CD8-positive, alpha-beta memory T cell (primary cell): ENCODE measurements around the gene EPN3. TPM values are rescaled to one million over a fixed set of nuclear protein-coding genes. Genes with fewer than 3 reads are reported as not detected.

Experiments
- CTCF ChIA-PET: fragments of 350-600 bp; sonication (Branson Sonifier 250); formaldehyde crosslinking; loops from one replicate; lab custom pipeline; 2021; ENCODE audit warnings: antibody characterized with exemption; lab: Charles Lee
- POLR2A ChIA-PET: fragments of 350-600 bp; sonication (Branson Sonifier 250); formaldehyde crosslinking; loops from one replicate; lab custom pipeline; 2021; ENCODE audit warnings: antibody characterized with exemption; lab: Charles Lee
- DNase-seq, 5 donors: peaks; one replicate each; pipeline versions ENCODE4 v3.0.0 to v3.0.0-alpha.2; 2020 to 2022; ENCODE audit warnings: mixed read lengths in 1 of 5
- H3K27ac ChIP-seq: one replicate; pipeline ENCODE4 v1.7.0; 2013; ENCODE audit warnings: low read depth, mild to moderate bottlenecking, low read length, moderate library complexity
- H3K27me3 ChIP-seq: 2 replicates; pipeline ENCODE4 v1.7.0; 2013; ENCODE audit warnings: low read length, mild to moderate bottlenecking; ENCODE audit not compliant: insufficient read depth, poor library complexity, severe bottlenecking
- H3K36me3 ChIP-seq: 2 replicates; pipeline ENCODE4 v1.7.0; 2013; ENCODE audit warnings: mild to moderate bottlenecking, low read length, moderate library complexity; ENCODE audit not compliant: insufficient read depth
- H3K4me1 ChIP-seq: 2 replicates; pipeline ENCODE4 v1.7.0; 2013; ENCODE audit warnings: mild to moderate bottlenecking, low read length, moderate library complexity; ENCODE audit not compliant: insufficient read depth
- H3K4me3 ChIP-seq: 2 replicates; pipeline ENCODE4 v1.7.0; 2013; ENCODE audit warnings: mild to moderate bottlenecking, low read length
- H3K9me3 ChIP-seq: 2 replicates; pipeline ENCODE4 v1.7.0; 2013; ENCODE audit warnings: mild to moderate bottlenecking, low read length
- H3K27ac Mint-ChIP-seq, 8 donors: one replicate each; pipeline ENCODE4 v1.8.0; 2020 to 2021; ENCODE audit warnings: mixed read lengths in 8 of 8, mild to moderate bottlenecking in 6 of 8, inconsistent platforms in 3 of 8, moderate library complexity in 3 of 8
- H3K27me3 Mint-ChIP-seq, 2 donors: one replicate each; pipeline ENCODE4 v1.8.0; 2020 to 2021; ENCODE audit warnings: mixed read lengths in 2 of 2, mild to moderate bottlenecking in 1 of 2, moderate library complexity in 1 of 2
- H3K36me3 Mint-ChIP-seq, 3 donors: one replicate each; pipeline ENCODE4 v1.8.0; 2020 to 2021; ENCODE audit warnings: mixed read lengths in 3 of 3, inconsistent platforms in 1 of 3, mild to moderate bottlenecking in 1 of 3
- H3K4me1 Mint-ChIP-seq, 3 donors: one replicate each; pipeline ENCODE4 v1.8.0; 2020 to 2021; ENCODE audit warnings: mixed read lengths in 3 of 3, inconsistent platforms in 1 of 3, mild to moderate bottlenecking in 1 of 3
- H3K4me3 Mint-ChIP-seq, 7 donors: one replicate each; pipeline ENCODE4 v1.8.0; 2020 to 2021; ENCODE audit warnings: mixed read lengths in 7 of 7, mild to moderate bottlenecking in 6 of 7, moderate library complexity in 4 of 7, inconsistent platforms in 2 of 7
- H3K9me3 Mint-ChIP-seq, 5 donors: one replicate each; pipeline ENCODE4 v1.8.0; 2020 to 2022; ENCODE audit warnings: mixed read lengths in 5 of 5, mild to moderate bottlenecking in 3 of 5, moderate library complexity in 2 of 5, inconsistent platforms in 1 of 5
- polyA plus RNA-seq: library from polyadenylated mRNA; unstranded; fragments of 300-500 nt; fragmentation: Illumina TruSeq; gene quantifications from one replicate; pipeline ENCODE4 v1.2.3, GENCODE V29; 2021
- total RNA-seq, 2 experiments: library from RNA; stranded (reverse); gene quantifications; one replicate each; pipeline ENCODE4 v1.2.3, GENCODE V29; 2021

Gene EPN3
- total and polyA plus RNA-seq, 3 experiments from 2014 or later: not detected

DNA sequence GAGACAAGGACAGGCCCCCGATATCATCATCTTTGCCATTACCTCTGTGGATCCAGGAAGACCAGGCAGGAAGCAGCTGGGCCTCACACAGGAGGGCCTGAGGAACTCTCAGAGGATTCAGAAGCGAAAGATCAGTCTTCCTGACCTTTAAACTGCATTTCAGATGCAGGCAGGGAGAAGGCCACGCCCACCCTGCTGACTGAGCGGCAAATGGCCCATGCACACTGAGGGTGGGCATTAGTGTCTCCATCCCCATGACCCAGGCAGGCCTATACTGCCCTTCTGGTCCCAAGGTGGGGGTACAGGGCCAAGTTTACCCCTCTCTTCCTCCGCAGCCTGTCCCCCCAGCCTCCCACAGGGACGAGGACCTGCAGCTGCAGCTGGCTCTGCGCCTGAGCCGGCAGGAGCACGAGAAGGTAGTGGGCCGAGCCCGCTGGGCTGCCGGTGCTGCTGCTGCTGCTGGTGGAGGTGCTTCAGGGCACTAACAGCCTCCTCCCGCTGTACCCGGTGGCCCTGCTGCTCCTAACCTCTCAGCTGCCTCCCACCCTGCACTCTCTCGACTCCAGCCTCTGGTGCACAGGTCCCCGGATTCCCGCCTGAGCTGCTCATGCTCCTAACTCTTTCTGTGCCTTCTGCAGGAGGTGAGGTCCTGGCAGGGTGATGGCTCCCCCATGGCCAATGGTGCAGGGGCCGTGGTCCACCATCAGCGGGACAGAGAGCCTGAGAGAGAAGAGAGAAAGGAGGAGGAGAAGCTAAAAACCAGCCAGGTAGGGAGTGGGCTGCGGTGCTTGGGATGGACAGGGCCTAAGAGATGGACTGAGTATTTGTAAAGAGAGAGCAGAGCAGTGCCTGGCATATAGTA, 6.2 kb downstream of the EPN3 start:
- Mint-ChIP-seq H3K36me3 (no peaks in the 10 kb centered on the region), H3K27me3 (peaks cover 15 to 16% of the 10 kb centered on the region in 2 donors), H3K4me1 (peaks cover 8 to 18% (median 12%) of the 10 kb centered on the region in 3 donors), H3K9me3 (no peaks in the 10 kb centered on the region), H3K27ac (peak overlapping the region in 1 of 8 donors; percentile 35), H3K4me3 (no peak overlapping the region)
- Histone ChIP-seq H3K27ac (no peak overlapping the region), H3K9me3 (no peaks in the 10 kb centered on the region), H3K36me3 (no peaks in the 10 kb centered on the region), H3K27me3 (peaks cover 7% of the 10 kb centered on the region), H3K4me3 (no peak overlapping the region), H3K4me1 (peaks cover 13% of the 10 kb centered on the region)
- DNase-seq: no peak
- ChIA-PET POLR2A (no interaction called here), CTCF (no interaction called here)

DNA sequence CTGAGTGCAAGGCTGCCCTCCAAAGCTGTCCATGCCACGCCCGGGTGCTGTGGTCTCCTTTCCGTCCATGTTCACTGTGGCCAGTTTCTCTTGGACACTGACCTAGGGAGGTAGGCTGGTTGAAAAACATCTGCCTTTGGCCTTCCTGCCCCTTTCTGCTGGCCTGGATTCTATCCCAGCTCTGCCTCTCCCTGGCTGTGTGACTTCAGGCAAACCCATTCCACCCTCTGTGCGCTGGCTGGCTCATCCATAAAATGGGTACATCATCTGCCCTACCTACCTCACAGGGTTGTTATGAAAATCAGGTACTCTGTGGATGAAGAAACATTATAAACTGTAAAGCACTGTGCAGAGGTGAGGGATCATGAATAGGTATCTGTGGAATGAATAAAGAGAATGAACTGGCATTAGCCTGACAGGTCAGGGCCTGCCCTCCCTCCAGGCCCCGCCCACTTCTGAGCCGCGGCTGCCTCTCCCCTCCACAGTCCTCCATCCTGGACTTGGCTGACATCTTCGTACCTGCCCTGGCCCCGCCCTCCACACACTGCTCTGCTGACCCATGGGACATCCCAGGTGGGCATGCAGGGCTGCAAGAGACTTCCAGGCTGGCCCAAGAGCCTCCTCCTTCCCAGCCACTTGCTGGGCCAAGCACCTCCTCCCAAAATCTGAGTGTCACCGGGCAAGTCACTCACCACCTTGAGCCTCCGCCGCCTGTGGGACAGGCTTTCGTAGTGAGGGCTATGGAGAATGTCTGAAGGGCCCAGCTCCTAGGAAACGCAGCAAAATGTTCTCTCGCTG, 7.4 kb downstream of the EPN3 start:
- Histone ChIP-seq H3K9me3 (no peaks in the 10 kb centered on the region), H3K27ac (no peak overlapping the region), H3K27me3 (peaks cover 7% of the 10 kb centered on the region), H3K36me3 (no peaks in the 10 kb centered on the region), H3K4me1 (peaks cover 13% of the 10 kb centered on the region), H3K4me3 (no peak overlapping the region)
- no peaks in the 10 kb centered on the region for H3K36me3 Mint-ChIP-seq
- H3K9me3 Mint-ChIP-seq: no peaks in the 10 kb centered on the region
- H3K4me1 Mint-ChIP-seq: peaks cover 11 to 15% (median 12%) of the 10 kb centered on the region in 3 donors
- POLR2A ChIA-PET: no interaction called here
- no peak for DNase-seq
- H3K4me3 Mint-ChIP-seq: peak overlapping the region in 3 of 7 donors; percentile 10 to 62 (median 54)
- CTCF ChIA-PET: interaction anchor here (2.5 kb wide), 1 partner anchor 142 kb away, joined by 10 read pairs; the partner anchor contains the start of gene LRRC59
- H3K27ac Mint-ChIP-seq: no peak overlapping the region
- peaks cover 7 to 11% of the 10 kb centered on the region in 2 donors for H3K27me3 Mint-ChIP-seq

DNA sequence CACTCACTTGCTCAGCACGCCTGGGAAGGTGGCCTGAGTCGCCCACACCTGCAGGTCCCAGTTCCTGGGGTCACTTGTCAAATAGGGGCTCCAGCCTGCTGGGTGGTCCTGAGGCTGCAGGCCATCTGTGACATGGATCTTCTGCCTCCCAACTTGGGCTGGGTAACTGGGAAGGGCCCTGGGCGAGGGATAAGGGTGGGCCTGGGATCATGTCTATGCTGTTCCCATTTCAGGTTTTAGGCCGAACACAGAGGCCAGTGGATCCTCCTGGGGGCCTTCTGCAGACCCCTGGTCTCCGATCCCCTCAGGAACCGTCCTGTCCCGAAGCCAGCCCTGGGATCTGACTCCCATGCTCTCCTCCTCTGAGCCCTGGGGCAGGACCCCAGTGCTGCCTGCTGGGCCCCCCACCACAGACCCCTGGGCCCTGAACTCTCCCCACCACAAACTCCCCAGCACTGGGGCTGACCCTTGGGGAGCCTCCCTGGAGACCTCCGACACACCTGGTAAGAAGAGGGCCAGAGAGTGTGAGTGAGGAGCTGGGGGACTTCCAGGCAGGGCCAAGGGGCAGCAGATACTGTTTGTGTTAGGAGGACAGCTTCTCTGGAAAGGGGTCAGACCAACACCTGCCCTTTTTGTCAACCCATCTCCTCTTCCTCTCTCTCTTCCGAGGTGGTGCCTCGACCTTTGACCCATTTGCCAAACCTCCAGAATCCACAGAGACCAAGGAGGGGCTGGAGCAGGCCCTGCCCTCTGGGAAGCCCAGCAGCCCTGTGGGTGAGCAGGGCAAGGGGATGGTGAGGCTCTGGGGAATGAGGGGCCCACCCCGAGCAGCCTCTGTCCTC, 8.2 kb downstream of the EPN3 start:
- Mint-ChIP-seq H3K27ac (peak overlapping the region in 1 of 8 donors; percentile 36), H3K4me3 (peak overlapping the region in 4 of 7 donors; percentile 19 to 85 (median 83)), H3K9me3 (no peaks in the 10 kb centered on the region), H3K4me1 (peaks cover 11 to 15% (median 12%) of the 10 kb centered on the region in 3 donors), H3K27me3 (peaks cover 0 to 3% of the 10 kb centered on the region in 2 donors), H3K36me3 (no peaks in the 10 kb centered on the region)
- H3K9me3 ChIP-seq: no peaks in the 10 kb centered on the region
- H3K27me3 ChIP-seq: peaks cover 7% of the 10 kb centered on the region
- H3K4me1 ChIP-seq: peaks cover 13% of the 10 kb centered on the region
- no peak overlapping the region for H3K27ac ChIP-seq
- no peak for DNase-seq
- no peaks in the 10 kb centered on the region for H3K36me3 ChIP-seq
- CTCF ChIA-PET: interaction anchor here (1.1 to 2.5 kb wide), 2 partner anchors 20 to 143 kb away, joined by 3 to 10 read pairs; partner anchors contain the start of gene LRRC59
- no peak overlapping the region for H3K4me3 ChIP-seq
- POLR2A ChIA-PET: no interaction called here

DNA sequence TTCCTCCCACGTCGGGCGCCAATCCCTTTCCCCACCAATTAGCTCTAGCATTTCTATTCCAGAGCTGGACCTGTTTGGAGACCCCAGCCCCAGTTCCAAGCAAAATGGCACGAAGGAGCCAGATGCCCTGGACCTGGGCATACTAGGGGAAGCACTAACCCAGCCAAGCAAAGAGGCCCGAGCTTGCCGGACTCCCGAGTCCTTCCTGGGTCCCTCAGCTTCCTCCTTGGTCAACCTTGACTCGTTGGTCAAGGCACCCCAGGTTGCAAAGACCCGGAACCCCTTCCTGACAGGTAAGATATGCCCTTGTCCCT, 8.8 kb downstream of the EPN3 start:
- no peak for DNase-seq
- H3K9me3 Mint-ChIP-seq: no peaks in the 10 kb centered on the region
- ChIA-PET POLR2A (no interaction called here), CTCF (interaction anchor here (1.1 to 2.5 kb wide), 3 partner anchors 21 to 144 kb away, joined by 3 to 10 read pairs (median 4); partner anchors contain the start of gene LRRC59)
- no peaks in the 10 kb centered on the region for H3K36me3 Mint-ChIP-seq
- peak overlapping the region; percentile 79 to 91 (median 82) for H3K4me3 Mint-ChIP-seq
- H3K4me1 ChIP-seq: peaks cover 15% of the 10 kb centered on the region
- no peaks in the 10 kb centered on the region for H3K36me3 ChIP-seq
- peaks cover 7% of the 10 kb centered on the region for H3K27me3 ChIP-seq
- H3K27ac ChIP-seq: peak overlapping the region; percentile 38
- peaks cover 0 to 1% of the 10 kb centered on the region in 2 donors for H3K27me3 Mint-ChIP-seq
- H3K27ac Mint-ChIP-seq: peak overlapping the region in 4 of 8 donors; percentile 29 to 93 (median 50)
- peaks cover 11 to 18% (median 12%) of the 10 kb centered on the region in 3 donors for H3K4me1 Mint-ChIP-seq
- no peaks in the 10 kb centered on the region for H3K9me3 ChIP-seq
- H3K4me3 ChIP-seq: peak overlapping the region; percentile 39

DNA sequence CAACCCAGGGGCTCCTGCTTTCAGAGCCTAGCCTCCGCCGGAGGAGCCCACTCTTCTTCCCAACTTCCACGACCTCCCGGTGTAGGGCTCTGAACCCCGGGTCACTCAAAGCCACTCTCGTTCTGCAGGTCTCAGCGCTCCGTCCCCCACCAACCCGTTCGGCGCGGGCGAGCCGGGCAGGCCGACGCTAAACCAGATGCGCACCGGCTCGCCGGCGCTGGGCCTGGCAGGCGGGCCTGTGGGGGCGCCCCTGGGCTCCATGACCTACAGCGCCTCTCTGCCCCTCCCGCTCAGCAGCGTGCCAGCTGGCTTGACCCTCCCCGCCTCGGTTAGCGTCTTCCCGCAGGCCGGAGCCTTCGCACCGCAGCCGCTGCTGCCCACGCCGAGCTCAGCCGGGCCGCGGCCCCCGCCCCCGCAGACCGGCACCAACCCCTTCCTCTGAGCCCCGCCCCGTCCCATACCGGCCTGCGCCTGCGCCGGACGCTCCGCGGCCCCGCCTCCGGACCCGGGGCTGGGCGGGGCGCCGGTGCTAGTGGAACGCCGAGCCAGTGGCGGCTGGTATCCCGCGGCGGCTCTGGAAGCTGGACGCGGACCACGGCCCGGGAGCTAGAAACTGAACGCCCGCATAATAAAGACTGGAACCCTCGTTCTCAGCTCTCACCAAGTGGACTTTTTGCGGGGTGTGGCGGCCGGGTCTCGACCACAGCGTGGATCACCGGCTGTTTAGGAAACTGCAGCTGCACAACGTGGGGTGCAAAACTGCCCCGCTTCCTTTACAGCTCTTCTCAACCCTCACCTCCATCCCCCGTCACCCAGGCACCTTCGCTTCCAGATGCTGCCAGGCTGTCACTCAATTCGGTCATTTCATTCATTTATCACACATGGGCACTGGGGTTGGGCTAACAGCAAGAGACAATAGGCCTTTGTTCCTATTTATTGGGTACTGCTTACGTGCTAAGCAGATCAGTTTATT, 9.5 kb downstream of the EPN3 start:
- no peaks in the 10 kb centered on the region for H3K9me3 ChIP-seq
- ChIA-PET CTCF (interaction anchor here (0.7 to 2.5 kb wide), 9 partner anchors 15 to 144 kb away, joined by 3 to 10 read pairs (median 3); partner anchors contain the start of genes CACNA1G and LRRC59), POLR2A (no interaction called here)
- H3K4me3 ChIP-seq: peak overlapping the region; percentile 39
- H3K36me3 ChIP-seq: no peaks in the 10 kb centered on the region
- H3K4me1 Mint-ChIP-seq: peaks cover 13 to 25% (median 16%) of the 10 kb centered on the region in 3 donors
- peaks cover 20% of the 10 kb centered on the region for H3K4me1 ChIP-seq
- H3K9me3 Mint-ChIP-seq: no peaks in the 10 kb centered on the region
- H3K27me3 Mint-ChIP-seq: peaks cover 0 to 1% of the 10 kb centered on the region in 2 donors
- no peaks in the 10 kb centered on the region for H3K36me3 Mint-ChIP-seq
- peak; percentile 77 to 86 (median 81) for DNase-seq
- H3K4me3 Mint-ChIP-seq: peak overlapping the region; percentile 79 to 91 (median 82)
- H3K27ac ChIP-seq: peak overlapping the region; percentile 38
- peak overlapping the region; percentile 11 to 93 (median 62) for H3K27ac Mint-ChIP-seq
- peaks cover 7% of the 10 kb centered on the region for H3K27me3 ChIP-seq

DNA sequence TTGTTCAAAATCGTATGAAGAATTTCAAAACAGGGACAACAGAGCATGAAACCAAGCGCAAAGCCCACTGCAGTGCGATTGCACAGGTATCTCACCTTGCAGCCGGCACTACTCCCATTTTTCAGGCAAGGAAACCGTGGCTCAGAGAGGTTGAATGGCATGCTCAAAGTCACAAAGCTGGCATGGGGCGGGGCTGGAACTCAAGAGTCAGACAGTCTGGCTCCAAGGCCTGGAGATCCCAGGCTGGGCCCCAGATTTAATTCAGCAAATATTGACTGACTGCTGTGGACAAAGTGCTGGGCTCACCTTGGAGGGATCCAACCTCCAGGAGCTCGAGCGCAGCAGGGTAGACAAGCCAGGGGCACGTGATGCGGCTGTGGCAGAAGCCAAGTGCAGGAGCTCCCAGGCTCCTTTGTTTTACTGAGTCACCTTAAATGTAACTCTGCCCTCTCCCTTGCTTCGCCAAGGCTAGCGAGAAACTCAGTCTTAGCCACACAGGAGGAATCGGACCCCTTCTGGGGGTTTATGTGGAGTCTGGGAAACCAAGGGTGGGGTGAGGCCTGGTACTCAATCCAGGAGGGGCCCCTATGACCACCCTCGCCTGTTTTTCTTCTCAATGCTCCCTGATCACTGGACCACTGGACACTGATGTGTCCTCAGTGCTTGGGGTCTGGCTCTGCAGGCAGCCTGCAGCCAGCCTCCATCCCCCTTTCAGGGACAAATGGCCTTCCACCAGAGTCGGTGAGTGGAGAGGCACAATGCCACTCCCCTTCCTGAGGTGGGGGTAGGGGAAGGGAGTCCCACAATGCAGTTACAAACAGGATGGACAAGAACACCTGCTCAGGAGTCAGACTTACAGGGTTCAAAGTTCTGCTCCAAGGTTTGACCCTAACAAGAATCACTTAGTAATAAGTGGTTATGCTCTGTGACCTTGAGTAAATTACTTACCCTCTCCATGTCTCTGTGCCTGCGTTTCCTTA, 10.6 kb downstream of the EPN3 start:
- Mint-ChIP-seq H3K27me3 (peaks cover 0 to 1% of the 10 kb centered on the region in 2 donors), H3K9me3 (no peaks in the 10 kb centered on the region), H3K27ac (peak overlapping the region in 2 of 8 donors; percentile 38 to 73), H3K4me1 (peaks cover 15 to 30% (median 16%) of the 10 kb centered on the region in 3 donors), H3K4me3 (peak overlapping the region; percentile 79 to 91 (median 82)), H3K36me3 (no peaks in the 10 kb centered on the region)
- Histone ChIP-seq H3K36me3 (no peaks in the 10 kb centered on the region), H3K27me3 (peaks cover 7% of the 10 kb centered on the region), H3K27ac (no peak overlapping the region), H3K4me3 (peak overlapping the region; percentile 39), H3K4me1 (peaks cover 29% of the 10 kb centered on the region), H3K9me3 (no peaks in the 10 kb centered on the region)
- CTCF ChIA-PET: interaction anchor here (0.7 to 2.5 kb wide), 8 partner anchors 17 to 146 kb away, joined by 3 to 10 read pairs (median 4); partner anchors contain the start of genes CACNA1G and LRRC59
- POLR2A ChIA-PET: no interaction called here
- no peak for DNase-seq
